ENCODE data around the gene PRKAA2. TPM values are rescaled to one million over a fixed set of nuclear protein-coding genes. Genes with fewer than 3 reads are reported as not detected.

PRKAA2 gene
- total and polyA plus RNA-seq, 2 donors (not counting 3 experiments of a cell fraction or from before 2014, with no cell fraction given) = 0.32 to 1.2 TPM

DNA sequence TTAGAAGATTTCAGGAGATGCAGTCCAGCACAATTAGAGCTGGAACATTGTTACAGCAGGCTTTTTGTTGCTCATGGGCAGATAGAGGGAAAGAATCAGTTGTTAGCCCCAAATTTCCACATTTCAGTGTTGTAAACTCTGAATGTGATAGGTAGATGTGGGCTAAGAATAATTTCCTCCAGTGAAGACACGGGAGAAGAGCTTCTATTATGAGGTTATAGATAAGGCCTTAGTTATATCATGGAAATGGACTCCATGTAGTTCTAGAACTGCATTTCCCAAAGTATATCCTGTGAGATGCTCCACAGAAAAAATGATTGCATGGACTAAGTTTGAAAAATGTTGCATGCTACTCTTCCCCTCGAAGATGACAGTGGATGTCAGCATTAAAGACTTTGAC lies 64.9 kb downstream of the PRKAA2 start:
- BruUV-seq (replicated peaks) = no TSS peak
- POLR2A ChIA-PET = no interaction called here
- no peak for TF ChIP-seq FOS (IDR thresholded peaks at IDR 0.05; ENCODE audit: borderline replicate concordance, insufficient read depth, low read length)
- TF ChIP-seq, protein P1, sequence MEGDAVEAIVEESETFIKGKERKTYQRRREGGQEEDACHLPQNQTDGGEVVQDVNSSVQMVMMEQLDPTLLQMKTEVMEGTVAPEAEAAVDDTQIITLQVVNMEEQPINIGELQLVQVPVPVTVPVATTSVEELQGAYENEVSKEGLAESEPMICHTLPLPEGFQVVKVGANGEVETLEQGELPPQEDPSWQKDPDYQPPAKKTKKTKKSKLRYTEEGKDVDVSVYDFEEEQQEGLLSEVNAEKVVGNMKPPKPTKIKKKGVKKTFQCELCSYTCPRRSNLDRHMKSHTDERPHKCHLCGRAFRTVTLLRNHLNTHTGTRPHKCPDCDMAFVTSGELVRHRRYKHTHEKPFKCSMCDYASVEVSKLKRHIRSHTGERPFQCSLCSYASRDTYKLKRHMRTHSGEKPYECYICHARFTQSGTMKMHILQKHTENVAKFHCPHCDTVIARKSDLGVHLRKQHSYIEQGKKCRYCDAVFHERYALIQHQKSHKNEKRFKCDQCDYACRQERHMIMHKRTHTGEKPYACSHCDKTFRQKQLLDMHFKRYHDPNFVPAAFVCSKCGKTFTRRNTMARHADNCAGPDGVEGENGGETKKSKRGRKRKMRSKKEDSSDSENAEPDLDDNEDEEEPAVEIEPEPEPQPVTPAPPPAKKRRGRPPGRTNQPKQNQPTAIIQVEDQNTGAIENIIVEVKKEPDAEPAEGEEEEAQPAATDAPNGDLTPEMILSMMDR (IDR thresholded peaks at IDR 0.05; ENCODE audit: extremely low read depth in 1 of 2, insufficient read depth in 1 of 2, low read depth in 1 of 2, low read length in 2 of 2) = no peak
- no peak for TF ChIP-seq EZH2 (IDR thresholded peaks at IDR 0.05; ENCODE audit: borderline replicate concordance, low read depth, low read length, severe bottlenecking)
- no peaks in the 10 kb centered on the region for H3K36me3 ChIP-seq (ENCODE audit: control insufficient read depth in 2 of 2, extremely low read depth in 1 of 2, insufficient read depth in 2 of 2, low read length in 2 of 2)
- H3K4me3 ChIP-seq (replicated peaks in 1 of 3; ENCODE audit: insufficient read depth in 1 of 3, low read depth in 1 of 3, low read length in 3 of 3) = no peak overlapping the region
- no peak overlapping the region for H3K9ac ChIP-seq (replicated peaks; ENCODE audit: extremely low read depth, insufficient read depth, low read length)
- no peaks in the 10 kb centered on the region for H3K27me3 ChIP-seq (ENCODE audit: control insufficient read depth in 2 of 2, insufficient read depth in 2 of 2, low read length in 2 of 2)
- peaks cover 2% of the 10 kb centered on the region for H3K4me1 ChIP-seq (ENCODE audit: control insufficient read depth, extremely low read depth, insufficient read depth, low read length)
- no peaks in the 10 kb centered on the region for H3K79me2 ChIP-seq (ENCODE audit: control insufficient read depth, insufficient read depth, low read length)
- no peak for DNase-seq (ENCODE audit: low read depth, low spot score)
- no peak overlapping the region for H3K27ac ChIP-seq (ENCODE audit: insufficient read depth, low read depth, low read length)
- no peak for FAIRE-seq
- intact Hi-C loops (cut with micrococcal nuclease) = loop anchor here (1.0 to 10.0 kb wide), 4 partner anchors 125 to 1565 kb away; no protein-coding TSS in a partner anchor
- dilution Hi-C loops (cut with MboI; ENCODE audit: extremely low pct_ligation_motif_present, low sequenced_read_pairs) = no loop called here
- no peak overlapping the region for H3K4me2 ChIP-seq (ENCODE audit: insufficient read depth, low read length)
- CTCF ChIA-PET = interaction anchor here (0.7 to 2.4 kb wide), 18 partner anchors 8 to 1426 kb away, joined by 3 to 31 read pairs (median 4); no protein-coding TSS in a partner anchor
- no peak overlapping the region for H2AFZ ChIP-seq (ENCODE audit: low read depth, low read length)
- no peaks in the 10 kb centered on the region for H4K20me1 ChIP-seq (replicated peaks; ENCODE audit: control insufficient read depth, extremely low read depth, insufficient read depth, low read length)
- H3K9me1 ChIP-seq (replicated peaks; ENCODE audit: control insufficient read depth, extremely low read depth, insufficient read depth, low read length) = no peaks in the 10 kb centered on the region
- no peaks in the 10 kb centered on the region for H3K9me3 ChIP-seq (replicated peaks; ENCODE audit: control insufficient read depth, insufficient read depth, low read length)

DNA sequence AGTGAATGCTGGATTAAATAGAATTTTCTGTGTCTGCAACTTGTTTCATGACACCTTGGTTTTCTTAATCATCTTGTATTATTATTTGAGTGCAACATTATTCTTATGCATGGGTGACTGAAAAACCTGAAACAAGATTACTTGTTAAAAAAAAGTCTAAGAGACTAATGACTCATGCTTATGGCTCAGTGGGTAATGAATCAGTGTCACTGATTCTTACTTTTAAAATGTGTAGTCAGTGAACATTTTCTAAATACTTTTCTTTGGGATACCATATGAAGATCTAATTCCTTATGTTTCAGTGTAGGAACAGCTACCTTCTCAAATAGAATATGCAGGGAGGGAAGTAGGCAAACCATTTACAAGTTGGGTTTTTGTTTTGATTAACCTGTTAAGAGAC lies 65.5 kb downstream of the PRKAA2 start:
- peak; percentile 47 for DNase-seq (ENCODE audit: low read depth, low spot score)
- Histone ChIP-seq H3K27ac (ENCODE audit: insufficient read depth, low read depth, low read length) (no peak overlapping the region), H3K36me3 (ENCODE audit: control insufficient read depth in 2 of 2, extremely low read depth in 1 of 2, insufficient read depth in 2 of 2, low read length in 2 of 2) (no peaks in the 10 kb centered on the region), H3K27me3 (ENCODE audit: control insufficient read depth in 2 of 2, insufficient read depth in 2 of 2, low read length in 2 of 2) (no peaks in the 10 kb centered on the region), H4K20me1 (replicated peaks; ENCODE audit: control insufficient read depth, extremely low read depth, insufficient read depth, low read length) (no peaks in the 10 kb centered on the region), H3K79me2 (ENCODE audit: control insufficient read depth, insufficient read depth, low read length) (no peaks in the 10 kb centered on the region), H3K4me3 (replicated peaks in 1 of 3; ENCODE audit: insufficient read depth in 1 of 3, low read depth in 1 of 3, low read length in 3 of 3) (no peak overlapping the region), H3K4me2 (ENCODE audit: insufficient read depth, low read length) (no peak overlapping the region), H3K4me1 (ENCODE audit: control insufficient read depth, extremely low read depth, insufficient read depth, low read length) (peaks cover 2% of the 10 kb centered on the region), H2AFZ (ENCODE audit: low read depth, low read length) (no peak overlapping the region), H3K9me3 (replicated peaks; ENCODE audit: control insufficient read depth, insufficient read depth, low read length) (no peaks in the 10 kb centered on the region), H3K9me1 (replicated peaks; ENCODE audit: control insufficient read depth, extremely low read depth, insufficient read depth, low read length) (no peaks in the 10 kb centered on the region), H3K9ac (replicated peaks; ENCODE audit: extremely low read depth, insufficient read depth, low read length) (no peak overlapping the region)
- BruUV-seq (replicated peaks) = no TSS peak
- no peak for FAIRE-seq
- dilution Hi-C loops (cut with MboI; ENCODE audit: extremely low pct_ligation_motif_present, low sequenced_read_pairs) (no loop called here), intact Hi-C loops (cut with micrococcal nuclease) (loop anchor here (1.0 to 10.0 kb wide), 2 partner anchors 1332 to 1566 kb away; no protein-coding TSS in a partner anchor)
- TF ChIP-seq JUN (IDR thresholded peaks at IDR 0.05; ENCODE audit: borderline replicate concordance, insufficient read depth, insufficient read length, low read depth) (peak; percentile 48), EZH2 (IDR thresholded peaks at IDR 0.05; ENCODE audit: borderline replicate concordance, low read depth, low read length, severe bottlenecking) (no peak), GATA2 (IDR thresholded peaks at IDR 0.05; ENCODE audit: insufficient read depth, insufficient read length, low read depth, low read length) (no peak), POLR2AphosphoS5 (IDR thresholded peaks at IDR 0.05; ENCODE audit: insufficient read depth, low read depth, low read length) (no peak), POLR2A (IDR thresholded peaks at IDR 0.05; ENCODE audit: low read depth, low read length) (no peak), FOS (IDR thresholded peaks at IDR 0.05; ENCODE audit: borderline replicate concordance, insufficient read depth, low read length) (peak; percentile 93), MYC (IDR thresholded peaks at IDR 0.05; ENCODE audit: low read depth, low read length) (no peak)
- TF ChIP-seq, protein P1 (IDR thresholded peaks at IDR 0.05; ENCODE audit: extremely low read depth in 1 of 2, insufficient read depth in 1 of 2, low read depth in 1 of 2, low read length in 2 of 2) = no peak
- TF ChIP-seq, protein P2, sequence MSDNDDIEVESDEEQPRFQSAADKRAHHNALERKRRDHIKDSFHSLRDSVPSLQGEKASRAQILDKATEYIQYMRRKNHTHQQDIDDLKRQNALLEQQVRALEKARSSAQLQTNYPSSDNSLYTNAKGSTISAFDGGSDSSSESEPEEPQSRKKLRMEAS (IDR thresholded peaks at IDR 0.05; ENCODE audit: insufficient read depth, insufficient read length) = no peak
- ChIA-PET CTCF (interaction anchor here (1.4 to 1.6 kb wide), 2 partner anchors 122 to 1335 kb away, joined by 11 to 16 read pairs; no protein-coding TSS in a partner anchor), POLR2A (no interaction called here)
